Activated naive CD4-positive, alpha-beta T cell treated with anti-CD3 and anti-CD28 coated beads, Interleukin-2, amount 50 U/mL, for 72 hours (primary cell): ENCODE data around the gene SENP1. TPM values are rescaled to one million over a fixed set of nuclear protein-coding genes. Genes with fewer than 3 reads are reported as not detected.

ENCODE experiments used
- ATAC-seq, 2 donors: fragments of 150-1000 bp; cut with Tn5 transposase; 2 replicates each; pipeline ENCODE4 v1.10.0; 2021; ENCODE audit warnings: mild to moderate bottlenecking in 2 of 2, moderate library complexity in 2 of 2
- DNase-seq, 2 donors: peaks; one replicate each; pipeline ENCODE4 v3.0.0; 2021 to 2022; ENCODE audit warnings: low spot score in 2 of 2
- H3K27ac Mint-ChIP-seq, 2 donors: one replicate each; pipeline ENCODE4 v1.8.0; 2022; ENCODE audit warnings: mild to moderate bottlenecking in 2 of 2, mixed read lengths in 2 of 2
- H3K36me3 Mint-ChIP-seq, 2 donors: one replicate each; pipeline ENCODE4 v1.8.0; 2022; ENCODE audit warnings: mixed read lengths in 2 of 2
- H3K9me3 Mint-ChIP-seq, 2 donors: one replicate each; pipeline ENCODE4 v1.8.0; 2022; ENCODE audit warnings: mixed read lengths in 2 of 2
- total RNA-seq, 2 donors: library from RNA; stranded (reverse); gene quantifications; one replicate each; pipeline ENCODE4 v1.2.3, GENCODE V29; 2022

Gene SENP1
- total RNA-seq, 2 donors from 2014 or later, result 39.9 to 69.8 TPM

- Mint-ChIP-seq H3K36me3 (no peaks in the 10 kb centered on the region), H3K9me3 (no peaks in the 10 kb centered on the region), H3K27ac (no peak overlapping the region)
- ATAC-seq (no peak), DNase-seq (no peak)
Observed at GRCh38 chr12:48021485-48022179, 84.2 kb downstream of the SENP1 start.

GRCh38 chr12:48019639-48020265 is 86.1 kb downstream of the SENP1 start:
- H3K9me3 Mint-ChIP-seq, result no peaks in the 10 kb centered on the region
- H3K36me3 Mint-ChIP-seq, result no peaks in the 10 kb centered on the region
- ATAC-seq (no peak), DNase-seq (no peak)
- H3K27ac Mint-ChIP-seq, result no peak overlapping the region

GRCh38 chr12:48018618-48018995 is 87.3 kb downstream of the SENP1 start:
- no peaks in the 10 kb centered on the region for H3K36me3 Mint-ChIP-seq
- ATAC-seq (no peak), DNase-seq (no peak)
- no peak overlapping the region for H3K27ac Mint-ChIP-seq
- no peaks in the 10 kb centered on the region for H3K9me3 Mint-ChIP-seq

GRCh38 chr12:48017921-48018617 is 87.8 kb downstream of the SENP1 start:
- H3K27ac Mint-ChIP-seq, result no peak overlapping the region

GRCh38 chr12:48017496-48017895 is 88.4 kb downstream of the SENP1 start:
- Mint-ChIP-seq H3K9me3 (no peaks in the 10 kb centered on the region), H3K27ac (no peak overlapping the region), H3K36me3 (no peaks in the 10 kb centered on the region)
- no peak for DNase-seq
- ATAC-seq, result no peak

More at GRCh38 chr12:48017921-48018617, 87.8 kb downstream of the SENP1 start:
- DNase-seq, result no peak
- no peaks in the 10 kb centered on the region for H3K36me3 Mint-ChIP-seq
- no peak for ATAC-seq
- no peaks in the 10 kb centered on the region for H3K9me3 Mint-ChIP-seq

- Mint-ChIP-seq H3K9me3 (no peaks in the 10 kb centered on the region), H3K27ac (no peak overlapping the region), H3K36me3 (no peaks in the 10 kb centered on the region)
- DNase-seq (no peak), ATAC-seq (no peak)
Observed at GRCh38 chr12:48016373-48017020, 89.4 kb downstream of the SENP1 start.

GRCh38 chr12:48015954-48016353 is 89.9 kb downstream of the SENP1 start:
- ATAC-seq (no peak), DNase-seq (no peak)
- Mint-ChIP-seq H3K9me3 (no peaks in the 10 kb centered on the region), H3K27ac (no peak overlapping the region), H3K36me3 (no peaks in the 10 kb centered on the region)

GRCh38 chr12:48015129-48015528 is 90.8 kb downstream of the SENP1 start:
- DNase-seq (no peak), ATAC-seq (no peak)
- Mint-ChIP-seq H3K9me3 (no peaks in the 10 kb centered on the region), H3K36me3 (no peaks in the 10 kb centered on the region), H3K27ac (no peak overlapping the region)

GRCh38 chr12:48013287-48013686 is 92.6 kb downstream of the SENP1 start:
- ATAC-seq (no peak), DNase-seq (no peak)
- Mint-ChIP-seq H3K27ac (no peak overlapping the region), H3K36me3 (no peaks in the 10 kb centered on the region), H3K9me3 (no peaks in the 10 kb centered on the region)

- H3K27ac Mint-ChIP-seq, result no peak overlapping the region
- H3K36me3 Mint-ChIP-seq, result no peaks in the 10 kb centered on the region
- no peak for DNase-seq
- ATAC-seq, result no peak
- no peaks in the 10 kb centered on the region for H3K9me3 Mint-ChIP-seq
Observed at GRCh38 chr12:48012070-48012469, 93.8 kb downstream of the SENP1 start.

GRCh38 chr12:48010366-48010970 is 95.4 kb downstream of the SENP1 start:
- no peak for ATAC-seq
- H3K27ac Mint-ChIP-seq, result no peak overlapping the region
- DNase-seq, result no peak
- H3K36me3 Mint-ChIP-seq, result peaks cover 0 to 3% of the 10 kb centered on the region in 2 donors
- no peaks in the 10 kb centered on the region for H3K9me3 Mint-ChIP-seq

GRCh38 chr12:48009471-48009870 is 96.4 kb downstream of the SENP1 start:
- no peak for DNase-seq
- ATAC-seq, result no peak
- no peaks in the 10 kb centered on the region for H3K9me3 Mint-ChIP-seq
- no peak overlapping the region for H3K27ac Mint-ChIP-seq
- H3K36me3 Mint-ChIP-seq, result peaks cover 0 to 5% of the 10 kb centered on the region in 2 donors

- Mint-ChIP-seq H3K9me3 (no peaks in the 10 kb centered on the region), H3K36me3 (peaks cover 0 to 5% of the 10 kb centered on the region in 2 donors), H3K27ac (no peak overlapping the region)
- no peak for DNase-seq
- no peak for ATAC-seq
Observed at GRCh38 chr12:48008950-48009349, 96.9 kb downstream of the SENP1 start.

- H3K27ac Mint-ChIP-seq, result no peak overlapping the region
- no peaks in the 10 kb centered on the region for H3K9me3 Mint-ChIP-seq
- H3K36me3 Mint-ChIP-seq, result peaks cover 0 to 10% of the 10 kb centered on the region in 2 donors
- ATAC-seq (no peak), DNase-seq (no peak)
Observed at GRCh38 chr12:48008349-48008748, 97.5 kb downstream of the SENP1 start.

- DNase-seq (no peak), ATAC-seq (no peak)
- no peak overlapping the region for H3K27ac Mint-ChIP-seq
- no peaks in the 10 kb centered on the region for H3K9me3 Mint-ChIP-seq
- H3K36me3 Mint-ChIP-seq, result peaks cover 0 to 11% of the 10 kb centered on the region in 2 donors
Observed at GRCh38 chr12:48007206-48007605, 98.7 kb downstream of the SENP1 start.

GRCh38 chr12:48005750-48006021 is 100.2 kb downstream of the SENP1 start:
- H3K27ac Mint-ChIP-seq, result no peak overlapping the region
- H3K36me3 Mint-ChIP-seq, result peaks cover 5 to 11% of the 10 kb centered on the region in 2 donors
- DNase-seq, result no peak
- no peaks in the 10 kb centered on the region for H3K9me3 Mint-ChIP-seq
- no peak for ATAC-seq
